ENCODE results near the gene STX18.
A peak's percentile ranks its signal among the peaks of the same experiment; 100 is the strongest.
"Not testable (repeated sequence)": the region's sequence is repeated elsewhere in the genome, so short reads cannot be mapped to it uniquely, and the experiment has no call there.

The STX18 gene

DNA sequence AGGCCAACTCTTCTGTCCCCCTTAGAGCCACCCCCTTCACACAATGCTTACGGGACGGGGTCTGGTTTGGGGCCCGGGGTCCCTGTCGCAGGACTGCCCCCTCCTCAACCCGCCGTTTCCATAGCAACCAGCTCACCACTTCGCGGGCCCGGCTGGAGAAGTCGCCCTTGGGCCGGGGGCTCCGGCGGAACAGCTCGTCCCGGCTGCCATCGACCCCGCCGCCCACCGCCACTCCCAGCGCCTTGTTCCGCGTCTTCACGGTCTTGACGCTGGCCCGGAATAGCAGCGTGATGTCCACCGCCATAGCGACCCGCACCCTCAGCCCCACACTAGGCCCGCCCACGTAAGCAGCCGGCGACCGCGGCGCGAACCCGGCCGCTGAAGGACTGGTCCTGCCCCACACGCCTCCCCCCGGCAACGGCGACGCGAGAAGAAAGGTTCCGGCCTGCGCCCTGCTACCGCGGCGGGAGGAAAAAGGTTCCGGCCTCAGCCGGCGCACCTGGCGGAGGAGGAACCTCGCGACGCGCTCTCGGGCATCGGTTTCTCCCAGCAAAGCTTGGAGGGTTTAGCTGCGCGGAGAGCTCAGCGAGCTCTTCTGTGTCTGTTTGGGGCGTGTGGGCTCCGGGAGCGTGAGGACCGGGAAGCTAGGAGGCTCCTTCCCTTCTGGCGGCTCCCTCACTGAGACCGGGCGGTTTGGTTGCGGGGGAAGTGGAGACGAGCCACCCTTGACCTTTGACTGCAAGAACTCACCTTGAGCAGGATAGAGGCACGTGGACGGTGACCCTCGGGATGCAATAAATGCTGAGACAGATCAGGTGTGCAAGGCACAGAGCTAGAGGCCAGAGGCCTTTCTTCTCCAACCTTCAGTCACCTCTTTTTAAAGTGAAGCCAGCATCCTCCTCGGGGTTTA, at the start of gene STX18:
Gene STX18, minus strand, starts transcription at position 388 of the 910 bp plus-strand sequence. Its CDS starts 84 bp downstream, at position 304.
- DNase-seq (ENCODE audit: low read depth), result peak; percentile 88

GRCh38 chr4:4591071-4591470, 49.2 kb upstream of the STX18 start:
- DNase-seq (ENCODE audit: low read depth), result no peak

DNA sequence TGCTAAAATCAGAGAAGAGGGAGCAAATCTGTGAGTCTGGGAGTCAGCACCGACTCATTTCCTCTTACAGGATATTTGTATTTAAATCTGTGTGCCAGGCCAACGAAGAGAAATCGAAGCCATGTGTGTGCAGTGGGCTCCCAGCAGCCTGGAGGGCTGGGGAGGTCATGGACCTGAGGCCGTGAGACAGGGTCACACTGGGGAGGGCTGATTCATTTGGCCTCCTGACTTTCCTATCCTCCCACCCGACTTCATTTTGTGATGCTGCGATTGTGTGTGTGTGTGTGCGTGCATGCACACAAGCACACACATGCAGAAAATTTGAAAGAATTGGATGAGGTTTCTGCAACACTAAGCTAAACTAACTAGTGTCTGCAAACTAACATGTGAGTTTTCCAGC, 48.7 kb upstream of the STX18 start:
- DNase-seq (ENCODE audit: low read depth), result no peak

DNA sequence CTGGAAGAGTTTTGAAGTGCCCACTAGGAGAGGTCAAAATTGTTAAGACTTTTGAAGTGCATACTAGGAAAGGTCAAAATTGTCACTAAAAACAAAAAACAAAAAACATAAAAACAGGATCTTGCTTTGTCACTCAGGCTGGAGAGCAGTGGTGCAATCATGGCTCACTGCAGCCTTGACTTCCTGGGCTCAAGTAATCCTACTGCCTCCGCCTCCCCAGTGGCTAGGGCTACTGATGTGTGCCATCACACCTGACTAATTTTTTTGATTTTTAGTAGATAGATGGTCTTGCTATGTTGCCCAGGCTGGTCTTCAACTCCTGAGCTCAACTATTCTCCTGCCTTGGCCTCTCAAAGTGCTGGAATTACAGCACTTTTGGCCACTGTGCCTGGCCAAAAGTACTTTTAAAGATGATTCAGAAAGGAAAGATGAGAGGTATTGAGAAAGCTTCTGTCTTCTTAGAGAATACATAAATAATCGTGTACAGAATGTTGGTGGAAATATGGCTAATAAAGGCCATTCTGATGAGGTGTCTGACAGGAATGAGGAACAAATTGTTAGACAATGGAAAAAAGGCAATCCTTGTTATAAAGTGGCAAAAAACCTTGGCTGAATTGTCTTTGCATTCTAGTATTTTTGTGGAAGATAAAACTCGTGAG, 43.3 kb upstream of the STX18 start:
- DNase-seq (ENCODE audit: low read depth), result no peak

DNA sequence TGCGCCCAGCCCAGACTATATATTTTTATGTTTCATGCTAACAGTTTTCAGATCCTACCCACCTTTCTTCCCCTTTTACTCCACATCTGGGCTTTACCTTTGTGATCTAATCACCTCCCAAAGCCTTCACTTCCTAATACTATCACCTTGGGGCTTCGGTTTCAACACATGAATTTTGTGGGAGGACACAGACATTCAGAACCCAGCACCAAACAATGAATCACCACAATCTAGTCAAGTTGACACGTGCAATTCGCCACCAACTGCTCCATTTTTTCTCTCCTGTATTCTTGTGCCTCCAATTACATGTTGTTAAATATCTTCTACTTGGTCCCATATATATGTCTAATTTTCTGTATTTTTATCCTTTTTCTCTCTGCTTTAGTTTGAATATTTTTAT, 41.8 kb upstream of the STX18 start:
- no peak for DNase-seq (ENCODE audit: low read depth)

- DNase-seq (ENCODE audit: low read depth), result no peak
Observed at GRCh38 chr4:4582653-4583052, 40.8 kb upstream of the STX18 start.

DNA sequence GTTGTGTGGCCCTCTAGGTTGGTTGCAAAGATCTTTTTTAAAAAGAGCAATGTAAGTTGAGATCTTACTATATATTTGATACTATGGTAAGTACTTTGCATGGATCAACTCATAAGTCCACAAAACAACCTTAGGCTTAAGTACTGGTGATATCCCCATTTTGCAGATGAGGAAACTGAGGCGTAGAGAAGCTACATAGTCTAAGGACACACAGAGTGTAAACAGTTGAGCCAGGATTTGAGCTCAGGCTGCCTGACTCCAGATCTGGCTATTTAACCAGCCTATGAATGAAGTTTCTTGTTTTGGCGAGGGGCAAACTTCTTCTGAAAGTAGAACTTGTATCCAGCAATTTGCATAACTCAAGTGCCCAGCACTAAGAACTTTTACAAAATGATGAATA, 38.6 kb upstream of the STX18 start:
- DNase-seq (ENCODE audit: low read depth), result no peak

- no peak for DNase-seq (ENCODE audit: low read depth)
Observed at GRCh38 chr4:4578981-4579380, 37.1 kb upstream of the STX18 start.

- DNase-seq (ENCODE audit: low read depth), result no peak
Observed at GRCh38 chr4:4577359-4577875, 35.6 kb upstream of the STX18 start.

DNA sequence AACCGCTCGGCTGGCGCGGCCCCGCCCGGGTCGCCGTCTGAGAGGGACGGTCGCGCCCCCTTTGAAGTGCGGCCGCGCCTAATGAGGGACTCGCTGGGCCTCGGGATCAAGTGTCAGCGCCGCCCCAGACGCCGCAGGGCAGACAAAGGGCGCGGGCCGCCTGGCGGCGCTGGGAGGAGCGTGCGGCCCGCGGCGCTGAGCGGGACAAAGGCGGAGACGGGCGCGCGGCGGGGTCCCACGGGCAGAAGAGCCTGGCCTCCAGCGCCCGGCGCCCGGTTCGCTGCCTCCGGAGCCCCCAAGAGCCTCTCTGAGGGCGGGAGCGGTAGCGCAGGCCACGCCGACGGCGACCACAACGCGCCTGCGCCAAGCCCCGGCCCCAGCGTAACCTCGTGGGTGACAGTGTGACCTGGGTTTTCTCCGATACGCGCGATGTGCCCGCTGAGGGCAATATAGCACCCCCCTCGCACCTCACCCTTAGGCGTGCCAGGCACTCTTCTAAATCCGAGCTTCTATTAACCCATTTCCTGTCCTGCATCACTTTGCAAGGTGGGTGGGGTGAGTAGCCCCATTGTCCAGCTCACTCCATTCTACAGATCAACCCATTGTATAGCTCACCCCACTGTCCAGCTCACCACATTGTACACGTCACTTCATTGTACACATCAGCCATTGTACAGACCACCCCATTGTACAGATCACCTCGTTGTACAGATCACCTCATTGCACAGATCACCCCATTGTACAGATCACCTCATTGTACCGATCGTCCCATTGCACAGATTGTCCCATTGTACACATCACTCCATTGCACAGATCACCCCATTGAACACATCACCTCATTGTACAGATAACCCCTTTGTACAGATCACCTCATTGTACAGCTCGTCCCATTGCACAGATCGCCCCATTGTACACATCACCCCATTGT, 33.7 kb upstream of the STX18 start:
- peak; percentile 57 for DNase-seq (ENCODE audit: low read depth)

DNA sequence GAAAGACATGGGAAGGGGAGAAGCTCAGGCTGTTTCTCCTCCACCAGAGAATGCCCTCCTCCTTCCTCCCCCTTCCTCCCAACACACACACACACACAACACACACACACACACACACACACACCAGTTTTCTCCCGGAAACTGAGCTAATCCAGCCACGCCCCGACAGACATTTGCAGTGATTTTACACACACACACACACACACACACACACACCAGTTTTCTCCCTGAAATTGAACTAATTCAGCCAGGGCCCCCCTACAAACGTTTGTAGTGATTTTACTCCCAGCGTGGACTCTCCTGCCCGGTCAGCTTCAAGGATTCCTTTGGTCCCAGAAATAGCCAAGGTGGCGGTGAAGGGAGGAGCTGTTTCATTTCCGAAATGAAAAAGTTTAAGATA, 32.9 kb upstream of the STX18 start:
- no peak for DNase-seq (ENCODE audit: low read depth)

- DNase-seq (ENCODE audit: low read depth), result no peak
Observed at GRCh38 chr4:4574052-4574451, 32.2 kb upstream of the STX18 start.

DNA sequence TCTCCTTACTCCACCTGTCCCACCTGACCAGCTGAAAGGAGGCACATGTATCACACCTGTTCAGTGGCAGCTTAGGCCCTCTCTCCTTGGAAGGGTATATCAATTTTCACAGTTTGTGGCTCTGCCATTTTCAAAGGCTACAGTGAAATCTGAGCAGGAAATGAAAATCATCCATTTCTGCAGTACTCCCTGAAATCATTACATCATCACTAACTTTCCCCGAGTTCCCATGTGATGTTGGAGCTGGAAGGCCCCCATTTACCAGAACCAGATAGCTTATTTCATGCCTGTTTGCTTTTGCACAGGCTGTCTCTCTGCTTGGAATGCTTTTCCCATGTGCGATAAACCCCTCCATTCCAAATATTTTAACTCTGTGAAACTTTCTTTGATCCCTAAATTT, 31.0 kb upstream of the STX18 start:
- no peak for DNase-seq (ENCODE audit: low read depth)

DNA sequence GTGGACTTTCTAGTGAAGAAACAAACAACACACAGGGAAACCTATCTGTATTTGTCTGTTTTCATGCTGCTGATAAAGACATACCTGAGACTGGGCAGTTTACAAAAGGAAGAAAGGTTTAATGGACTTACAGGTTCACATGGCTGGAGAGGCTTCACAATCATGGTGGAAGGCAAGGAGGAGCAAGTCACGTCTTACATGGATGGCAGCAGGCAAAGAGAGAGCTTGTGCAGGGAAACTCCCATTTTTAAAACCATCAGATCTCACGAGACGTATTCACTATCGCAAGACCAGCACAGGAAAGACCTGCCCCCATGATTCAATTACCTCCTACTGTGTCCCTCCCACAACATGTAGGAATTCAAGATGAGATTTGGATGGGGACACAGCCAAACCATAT, 28.0 kb upstream of the STX18 start:
- DNase-seq (ENCODE audit: low read depth), result not testable (repeated sequence)

DNA sequence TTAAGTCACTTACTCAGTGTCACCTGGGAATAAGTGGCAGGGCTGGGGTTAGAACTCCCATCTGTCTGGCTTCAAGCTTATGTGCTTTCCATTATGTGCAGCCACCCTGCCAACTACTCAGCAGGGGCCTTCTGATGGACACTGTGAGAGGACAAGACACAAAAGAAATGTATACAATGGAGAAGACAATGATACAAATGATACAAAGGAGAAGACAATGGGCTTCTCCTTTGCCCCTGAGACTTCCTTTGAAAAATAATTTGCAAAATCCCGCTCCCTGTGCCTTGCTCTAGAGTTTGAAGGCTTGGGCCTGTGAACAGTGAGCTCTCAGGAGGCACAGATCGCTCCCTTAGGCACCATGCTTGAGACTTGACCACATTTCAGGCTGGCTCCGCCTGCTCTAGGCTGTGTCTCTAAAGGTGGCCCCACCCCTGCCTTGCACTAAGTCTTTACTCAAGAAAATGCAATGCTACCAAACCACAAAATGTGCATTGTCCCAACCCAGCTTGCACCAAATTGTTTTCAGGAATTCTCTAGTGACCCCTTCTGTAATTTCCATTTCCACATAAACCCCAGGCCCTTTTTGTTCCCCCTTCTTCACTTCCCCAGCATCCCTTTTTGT, 27.1 kb upstream of the STX18 start:
- no peak for DNase-seq (ENCODE audit: low read depth)

DNA sequence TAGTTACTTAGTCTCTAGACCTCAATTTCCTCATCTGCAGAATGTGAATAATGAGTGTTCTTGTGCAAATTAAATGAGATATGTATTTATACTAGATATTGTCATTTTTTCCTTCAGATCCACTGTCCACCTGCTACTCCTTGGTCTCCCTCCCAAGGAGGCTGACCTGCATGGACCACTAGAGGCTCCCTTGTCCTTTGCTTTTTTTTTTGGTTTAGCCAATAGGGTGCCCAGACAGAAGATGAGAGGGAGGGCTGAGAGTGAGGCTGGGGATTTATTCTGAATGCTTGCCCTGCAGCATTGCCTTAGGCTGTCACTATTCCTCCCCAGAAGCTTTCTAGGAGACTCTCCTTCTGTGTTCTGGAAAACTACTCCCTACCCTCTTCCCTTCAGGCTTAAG, 24.5 kb upstream of the STX18 start:
- DNase-seq (ENCODE audit: low read depth), result not testable (repeated sequence)

- DNase-seq (ENCODE audit: low read depth), result no peak
Observed at GRCh38 chr4:4564522-4564921, 22.7 kb upstream of the STX18 start.

DNA sequence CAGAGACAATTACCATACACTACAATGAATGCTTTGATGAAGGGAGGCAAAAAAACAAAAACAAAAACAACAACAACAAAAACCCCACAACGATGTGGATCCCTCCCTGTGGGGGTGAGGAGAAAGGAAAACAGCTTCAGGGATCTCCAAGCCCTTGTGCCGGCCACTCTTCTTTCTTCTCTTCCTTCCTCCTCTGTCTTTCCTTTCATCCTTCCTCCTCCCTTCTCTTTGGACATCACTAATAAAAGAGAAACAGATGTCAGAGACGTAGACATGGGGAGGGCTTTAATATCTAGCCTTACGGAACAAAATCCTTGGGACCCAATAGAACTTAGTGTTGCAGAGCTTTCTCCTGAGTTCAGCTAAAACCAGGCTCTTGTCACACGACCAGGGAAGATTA, 18.8 kb upstream of the STX18 start:
- DNase-seq (ENCODE audit: low read depth), result no peak

GRCh38 chr4:4560136-4560535, 18.3 kb upstream of the STX18 start:
- no peak for DNase-seq (ENCODE audit: low read depth)

DNA sequence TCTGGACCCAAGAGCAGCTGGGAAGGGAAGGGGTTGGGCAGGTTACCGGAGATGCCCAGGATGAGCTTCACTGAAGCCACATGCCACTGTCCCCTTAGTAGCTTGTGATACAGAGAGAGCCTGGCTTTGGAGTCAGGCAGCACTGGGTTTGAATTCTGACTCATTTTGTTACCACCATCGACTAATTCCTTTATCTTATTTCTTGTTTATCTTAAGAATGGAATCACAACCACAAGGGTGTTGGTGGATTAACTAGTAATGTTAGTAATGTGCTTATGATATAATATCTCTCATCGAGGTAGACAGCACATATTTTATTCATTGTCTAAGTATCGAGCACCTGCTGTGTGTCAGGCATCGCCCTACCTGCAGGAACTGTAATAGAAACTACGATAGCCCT, 17.7 kb upstream of the STX18 start:
- no peak for DNase-seq (ENCODE audit: low read depth)

GRCh38 chr4:4558881-4559280, 17.0 kb upstream of the STX18 start:
- DNase-seq (ENCODE audit: low read depth), result no peak

GRCh38 chr4:4555916-4556315, 14.1 kb upstream of the STX18 start:
- DNase-seq (ENCODE audit: low read depth), result no peak
